NT2/D1 (cell line): Measurements from ENCODE around the gene SORBS2.

Experiments
- SUZ12 ChIP-seq: IDR thresholded peaks from 2 replicates; pipeline ENCODE4 v1.6.1; 2011; ENCODE audit not compliant: insufficient read length, insufficient read depth; ENCODE audit errors: extremely low read depth
- YY1 ChIP-seq: IDR thresholded peaks from 2 replicates; pipeline ENCODE4 v1.6.1; 2011; ENCODE audit not compliant: insufficient read length, insufficient read depth
- ZNF274 ChIP-seq: IDR thresholded peaks from 2 replicates; pipeline ENCODE4 v1.6.1; 2011; ENCODE audit warnings: mild to moderate bottlenecking, low read depth, low read length

GRCh38 chr4:185780472-185780871, 31.5 kb downstream of the SORBS2 start:
- TF ChIP-seq SUZ12 = no peak
- no peak for TF ChIP-seq ZNF274
- no peak for TF ChIP-seq YY1
